Psoas muscle (tissue), 8 donors: Measurements from ENCODE around the gene SLC25A13. TPM values are rescaled to one million over a fixed set of nuclear protein-coding genes. Genes with fewer than 3 reads are reported as not detected.

ENCODE experiments used
- ATAC-seq, 4 donors: fragments of 200-7000 bp; cut with Tn5 transposase; one replicate each; pipeline ENCODE4 v1.9.1; 2020; ENCODE audit warnings: moderate library complexity in 3 of 4, mild to moderate bottlenecking in 2 of 4
- DNase-seq, 2 donors: peaks; one replicate each; pipeline ENCODE4 v3.0.0-alpha.2; 2020
- H3K27ac ChIP-seq: fragments of 200-600 bp; one replicate; pipeline ENCODE4 v1.8.0; 2022
- H3K27me3 ChIP-seq, 3 donors: fragments of 200-600 bp in 1 of 3; one replicate each; pipeline versions ENCODE4 v1.6.1 to v1.8.0; 2013 to 2022; ENCODE audit warnings: low read length in 2 of 3, mild to moderate bottlenecking in 2 of 3, moderate library complexity in 1 of 3; ENCODE audit not compliant: insufficient read depth in 3 of 3
- H3K36me3 ChIP-seq, 2 donors: fragments of 200-600 bp in 1 of 2; one replicate each; pipeline versions ENCODE4 v1.6.1 to v1.8.0; 2013 to 2022; ENCODE audit warnings: low read depth in 1 of 2, mild to moderate bottlenecking in 1 of 2, moderate library complexity in 1 of 2; ENCODE audit not compliant: insufficient read depth in 1 of 2
- H3K4me1 ChIP-seq: fragments of 200-600 bp; one replicate; pipeline ENCODE4 v1.8.0; 2022
- H3K4me3 ChIP-seq: fragments of 200-600 bp; one replicate; pipeline ENCODE4 v1.8.0; 2022; ENCODE audit warnings: mild to moderate bottlenecking
- H3K9me3 ChIP-seq: fragments of 200-600 bp; one replicate; pipeline ENCODE4 v1.8.0; 2022
- WGBS, 3 donors: extraction: QIAGEN DNeasy Blood & Tissue Kit; methylation state at CpG; one replicate each; pipeline versions ENCODE4 v1.1.6 to v1.1.7; 2013; 5-methylcytosine and 5-hydroxymethylcytosine counted together
- intact Hi-C, 2 donors: fragments of 100-400 bp; cut with DNase I; formaldehyde crosslinking; loops; one replicate each; pipeline versions ENCODE4 v1.11.0 to v1.14.2; 2022
- polyA plus RNA-seq, 3 donors: library from polyadenylated mRNA; stranded (reverse); fragments of 200-250 nt; gene quantifications; one replicate each; pipeline ENCODE4 v1.2.3, GENCODE V29; 2013
- total RNA-seq, 4 donors: library from RNA; stranded (reverse); fragmentation: NEBNext Ultra II Directional in 2 of 4; extraction: Animal tissue kit (Norgen Biotek cat#: 25700) in 2 of 4; gene quantifications; one replicate each; pipeline versions ENCODE4 v1.2.1 to v1.2.4, GENCODE V29; 2021 to 2023
- TF ChIP-seq, protein P1 (sequence below): fragments of 200-600 bp; IDR thresholded peaks from one replicate; pipeline ENCODE4 v1.8.0; 2022; ENCODE audit warnings: antibody characterized with exemption
- donor health status: healthy with polysubstance abuse.
- donor health status: DM: no; HTN: no; CAD: no; lungs with moderate emphysema.
- donor health status: Bipolar disorder and iron deficiency.
- donor health status: healthy.
- donor health status: DM: yes; HTN: yes; CAD: no.
- donor health status: DM: no; HTN: no; CAD: no.
- donor health status: DM: no; HTN: no; CAD: no.
- donor health status: DM: yes; HTN: yes; CAD: no.

Gene SLC25A13
- total and polyA plus RNA-seq, 7 donors, result 3.3 to 31.6 (median 9.0) TPM

DNA sequence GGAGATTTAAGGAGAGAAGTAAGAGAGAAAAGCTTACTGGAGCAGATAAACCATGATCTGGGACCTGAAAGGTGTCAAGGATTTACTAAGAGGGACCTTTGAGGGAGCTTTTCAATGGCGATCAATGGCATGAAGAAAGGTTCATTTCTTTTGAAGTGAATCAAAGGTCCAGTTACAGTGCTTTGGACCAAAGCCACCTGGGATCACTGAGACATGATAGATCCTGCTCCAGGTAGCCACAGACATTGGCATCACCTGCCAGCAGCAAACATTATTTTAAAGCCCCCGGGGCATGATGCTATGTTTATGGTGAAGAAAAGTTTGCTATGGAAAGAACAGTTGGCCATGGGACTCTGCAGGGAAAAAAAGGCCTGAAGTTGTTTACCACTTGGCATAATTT lies 109.4 kb downstream of the SLC25A13 start:
- no peaks in the 10 kb centered on the region for H3K9me3 ChIP-seq
- H3K36me3 ChIP-seq, result peaks cover 0 to 3% of the 10 kb centered on the region in 2 donors
- peaks cover 17% of the 10 kb centered on the region for H3K4me1 ChIP-seq
- no peaks in the 10 kb centered on the region for H3K27me3 ChIP-seq
- intact Hi-C loops, result no loop called here
- no peak overlapping the region for H3K4me3 ChIP-seq
- ATAC-seq (no peak), DNase-seq (no peak)
- WGBS, 3 donors, result 72 to 94% (median 75%) methylated on average over 2 of the region's 2 CpGs
- H3K27ac ChIP-seq, result no peak overlapping the region
- TF ChIP-seq, protein P1, sequence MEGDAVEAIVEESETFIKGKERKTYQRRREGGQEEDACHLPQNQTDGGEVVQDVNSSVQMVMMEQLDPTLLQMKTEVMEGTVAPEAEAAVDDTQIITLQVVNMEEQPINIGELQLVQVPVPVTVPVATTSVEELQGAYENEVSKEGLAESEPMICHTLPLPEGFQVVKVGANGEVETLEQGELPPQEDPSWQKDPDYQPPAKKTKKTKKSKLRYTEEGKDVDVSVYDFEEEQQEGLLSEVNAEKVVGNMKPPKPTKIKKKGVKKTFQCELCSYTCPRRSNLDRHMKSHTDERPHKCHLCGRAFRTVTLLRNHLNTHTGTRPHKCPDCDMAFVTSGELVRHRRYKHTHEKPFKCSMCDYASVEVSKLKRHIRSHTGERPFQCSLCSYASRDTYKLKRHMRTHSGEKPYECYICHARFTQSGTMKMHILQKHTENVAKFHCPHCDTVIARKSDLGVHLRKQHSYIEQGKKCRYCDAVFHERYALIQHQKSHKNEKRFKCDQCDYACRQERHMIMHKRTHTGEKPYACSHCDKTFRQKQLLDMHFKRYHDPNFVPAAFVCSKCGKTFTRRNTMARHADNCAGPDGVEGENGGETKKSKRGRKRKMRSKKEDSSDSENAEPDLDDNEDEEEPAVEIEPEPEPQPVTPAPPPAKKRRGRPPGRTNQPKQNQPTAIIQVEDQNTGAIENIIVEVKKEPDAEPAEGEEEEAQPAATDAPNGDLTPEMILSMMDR, result no peak

- H3K36me3 ChIP-seq, result peaks cover 0 to 3% of the 10 kb centered on the region in 2 donors
- no peak for DNase-seq
- H3K27me3 ChIP-seq, result no peaks in the 10 kb centered on the region
- H3K9me3 ChIP-seq, result no peaks in the 10 kb centered on the region
- H3K4me3 ChIP-seq, result no peak overlapping the region
- intact Hi-C loops, result no loop called here
- peaks cover 17% of the 10 kb centered on the region for H3K4me1 ChIP-seq
- peak in 1 of 4 donors; percentile 51 for ATAC-seq
- TF ChIP-seq, protein P1, result no peak
- H3K27ac ChIP-seq, result no peak overlapping the region
These were observed 109.9 kb downstream of the SLC25A13 start for GRCh38 chr7:96211954-96212353.

- Histone ChIP-seq H3K9me3 (no peaks in the 10 kb centered on the region), H3K4me3 (no peak overlapping the region), H3K4me1 (peaks cover 5% of the 10 kb centered on the region), H3K27ac (no peak overlapping the region), H3K36me3 (peaks cover 0 to 3% of the 10 kb centered on the region in 2 donors), H3K27me3 (no peaks in the 10 kb centered on the region)
- no peak for ATAC-seq
- intact Hi-C loops, result no loop called here
- TF ChIP-seq, protein P1, result no peak
- 96 to 100% (median 97%) methylated on average over 2 of the region's 2 CpGs for WGBS, 3 donors
- DNase-seq, result no peak
These were observed 116.2 kb downstream of the SLC25A13 start for GRCh38 chr7:96205665-96206064.

GRCh38 chr7:96204601-96205000 lies 117.3 kb downstream of the SLC25A13 start:
- WGBS, 3 donors, result 92 to 98% (median 96%) methylated on average over 3 of the region's 3 CpGs
- intact Hi-C loops, result no loop called here
- DNase-seq, result no peak

DNA sequence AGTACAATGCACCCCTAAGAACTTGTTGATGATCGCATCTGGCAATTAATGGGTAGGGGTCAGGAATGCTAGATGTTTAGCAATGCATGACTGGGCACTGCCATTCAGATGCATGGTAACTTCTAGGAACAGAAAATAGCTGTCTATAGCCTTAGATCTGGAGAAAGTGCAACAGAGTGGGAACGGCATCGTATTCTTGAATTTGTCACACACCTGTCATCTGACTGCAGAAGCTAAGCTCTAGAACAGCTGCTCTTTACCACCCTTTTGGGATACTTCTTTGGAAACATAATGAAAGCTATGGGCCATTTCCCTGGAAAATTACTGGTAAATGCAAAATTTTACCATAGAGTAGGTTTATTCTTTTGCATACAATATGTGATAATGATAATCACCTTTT lies 118.1 kb downstream of the SLC25A13 start:
- no peak for DNase-seq
- ATAC-seq, result peak in 1 of 4 donors; percentile 31
- intact Hi-C loops, result no loop called here

More at GRCh38 chr7:96204601-96205000, 117.3 kb downstream of the SLC25A13 start:
- H3K36me3 ChIP-seq, result peaks cover 0 to 3% of the 10 kb centered on the region in 2 donors
- TF ChIP-seq, protein P1, result no peak
- no peaks in the 10 kb centered on the region for H3K9me3 ChIP-seq
- H3K27ac ChIP-seq, result no peak overlapping the region
- no peak overlapping the region for H3K4me3 ChIP-seq
- peaks cover 10% of the 10 kb centered on the region for H3K4me1 ChIP-seq
- H3K27me3 ChIP-seq, result no peaks in the 10 kb centered on the region
- no peak for ATAC-seq

More for the DNA sequence above, 118.1 kb downstream of the SLC25A13 start:
- WGBS, 3 donors, result 65 to 84% (median 66%) methylated on average over 3 of the region's 3 CpGs
- TF ChIP-seq, protein P1, result no peak
- H3K27ac ChIP-seq, result no peak overlapping the region
- H3K4me1 ChIP-seq, result peaks cover 10% of the 10 kb centered on the region
- H3K36me3 ChIP-seq, result peaks cover 0 to 2% of the 10 kb centered on the region in 2 donors
- no peaks in the 10 kb centered on the region for H3K27me3 ChIP-seq
- no peak overlapping the region for H3K4me3 ChIP-seq
- no peaks in the 10 kb centered on the region for H3K9me3 ChIP-seq
